Measurements from ENCODE around the gene ALK.

Gene ALK

DNA sequence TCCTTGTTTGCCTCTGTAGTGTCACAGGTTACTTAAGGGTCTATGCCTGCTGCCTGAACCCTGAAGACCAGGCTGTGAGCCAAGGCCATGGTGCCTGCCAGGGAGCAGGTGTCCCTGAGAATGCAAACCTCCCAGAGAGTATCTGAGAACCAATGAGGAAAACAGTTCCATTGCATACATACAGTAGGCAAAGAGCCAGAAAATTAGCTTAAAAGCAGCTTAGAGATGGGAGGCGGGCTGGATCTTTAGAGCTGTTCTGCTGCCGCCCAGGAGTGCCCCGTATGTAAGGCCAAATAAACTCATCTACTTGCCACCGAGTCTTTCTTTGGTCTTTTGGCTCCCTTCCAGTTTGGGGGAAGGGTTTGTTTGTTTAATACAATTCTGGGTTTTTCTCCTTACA is 478.2 kb downstream of the ALK start:
- no peak overlapping the region for H3K27ac ChIP-seq (ENCODE audit: low read length)
- H4K20me1 ChIP-seq (ENCODE audit: insufficient read depth, low read length): no peaks in the 10 kb centered on the region
- no peak overlapping the region for H3K9ac ChIP-seq (ENCODE audit: low read length)
- no peaks in the 10 kb centered on the region for H3K9me2 ChIP-seq (replicated peaks; ENCODE audit: insufficient read depth, low read length)
- H3F3A ChIP-seq (ENCODE audit: insufficient read depth, low read length): no peaks in the 10 kb centered on the region
- no peaks in the 10 kb centered on the region for H3K27me3 ChIP-seq (replicated peaks; ENCODE audit: insufficient read depth, low read length)
- H3K36me3 ChIP-seq (replicated peaks; ENCODE audit: insufficient read depth, low read length): no peaks in the 10 kb centered on the region
- TF ChIP-seq EZH2phosphoT487 (IDR thresholded peaks at IDR 0.05; ENCODE audit: low read length) (no peak), EZH2 (optimal IDR thresholded peaks at IDR 0.05; ENCODE audit: low read depth, low read length) (no peak)
- TF ChIP-seq, protein P1, sequence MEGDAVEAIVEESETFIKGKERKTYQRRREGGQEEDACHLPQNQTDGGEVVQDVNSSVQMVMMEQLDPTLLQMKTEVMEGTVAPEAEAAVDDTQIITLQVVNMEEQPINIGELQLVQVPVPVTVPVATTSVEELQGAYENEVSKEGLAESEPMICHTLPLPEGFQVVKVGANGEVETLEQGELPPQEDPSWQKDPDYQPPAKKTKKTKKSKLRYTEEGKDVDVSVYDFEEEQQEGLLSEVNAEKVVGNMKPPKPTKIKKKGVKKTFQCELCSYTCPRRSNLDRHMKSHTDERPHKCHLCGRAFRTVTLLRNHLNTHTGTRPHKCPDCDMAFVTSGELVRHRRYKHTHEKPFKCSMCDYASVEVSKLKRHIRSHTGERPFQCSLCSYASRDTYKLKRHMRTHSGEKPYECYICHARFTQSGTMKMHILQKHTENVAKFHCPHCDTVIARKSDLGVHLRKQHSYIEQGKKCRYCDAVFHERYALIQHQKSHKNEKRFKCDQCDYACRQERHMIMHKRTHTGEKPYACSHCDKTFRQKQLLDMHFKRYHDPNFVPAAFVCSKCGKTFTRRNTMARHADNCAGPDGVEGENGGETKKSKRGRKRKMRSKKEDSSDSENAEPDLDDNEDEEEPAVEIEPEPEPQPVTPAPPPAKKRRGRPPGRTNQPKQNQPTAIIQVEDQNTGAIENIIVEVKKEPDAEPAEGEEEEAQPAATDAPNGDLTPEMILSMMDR (IDR thresholded peaks at IDR 0.05; ENCODE audit: low read length): no peak
- DNase-seq: no peak
- H3K4me1 ChIP-seq (ENCODE audit: low read length): no peaks in the 10 kb centered on the region
- no peaks in the 10 kb centered on the region for H3K79me2 ChIP-seq (ENCODE audit: low read length)
- H3K9me3 ChIP-seq (replicated peaks; ENCODE audit: insufficient read depth, low read length): no peaks in the 10 kb centered on the region
- no peak overlapping the region for H2AFZ ChIP-seq (ENCODE audit: low read length)
- H3K4me2 ChIP-seq (ENCODE audit: low read depth, low read length): no peak overlapping the region
- no peak overlapping the region for H3K4me3 ChIP-seq (ENCODE audit: low read length)

DNA sequence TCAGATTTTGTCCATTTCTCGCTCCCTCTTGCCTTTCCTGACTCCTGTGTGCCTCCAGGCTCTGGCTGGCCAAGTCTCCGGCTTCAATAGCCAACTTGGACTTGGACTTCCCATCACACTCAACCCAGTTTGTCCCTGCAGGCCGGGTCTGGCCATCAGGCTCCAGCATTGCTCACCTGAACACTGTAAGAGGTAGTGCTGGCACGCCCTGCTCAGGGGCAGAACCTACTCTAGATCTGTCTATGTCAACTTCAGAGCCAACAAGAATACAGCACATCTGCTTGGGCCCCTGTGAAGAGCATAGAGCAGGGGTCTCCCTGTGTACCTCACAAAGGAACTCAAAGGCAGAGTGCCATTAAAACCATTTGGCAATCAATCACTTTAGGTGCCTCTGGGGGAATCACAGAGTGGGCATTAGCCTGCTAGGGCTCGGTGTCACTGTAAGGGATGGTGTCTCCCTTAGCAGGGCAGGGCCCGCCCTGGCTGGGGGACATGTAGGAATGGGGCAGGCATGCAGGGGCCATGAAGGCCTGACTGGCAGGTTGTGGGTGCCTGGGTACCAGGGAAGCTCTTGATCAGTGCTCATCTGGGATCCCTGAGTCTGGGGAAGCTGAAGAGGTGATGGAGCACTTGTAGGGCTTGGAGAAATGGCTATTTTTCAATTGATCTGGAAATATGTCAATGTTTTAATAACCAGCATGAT is 480.3 kb downstream of the ALK start:
- H3K4me1 ChIP-seq (ENCODE audit: low read length): no peaks in the 10 kb centered on the region
- no peak for DNase-seq
- no peaks in the 10 kb centered on the region for H3F3A ChIP-seq (ENCODE audit: insufficient read depth, low read length)
- H2AFZ ChIP-seq (ENCODE audit: low read length): no peak overlapping the region
- H3K79me2 ChIP-seq (ENCODE audit: low read length): no peaks in the 10 kb centered on the region
- no peak for TF ChIP-seq EZH2phosphoT487 (IDR thresholded peaks at IDR 0.05; ENCODE audit: low read length)
- TF ChIP-seq, protein P1 (IDR thresholded peaks at IDR 0.05; ENCODE audit: low read length): no peak
- no peak for TF ChIP-seq EZH2 (optimal IDR thresholded peaks at IDR 0.05; ENCODE audit: low read depth, low read length)
- H4K20me1 ChIP-seq (ENCODE audit: insufficient read depth, low read length): no peaks in the 10 kb centered on the region
- no peaks in the 10 kb centered on the region for H3K36me3 ChIP-seq (replicated peaks; ENCODE audit: insufficient read depth, low read length)
- H3K9ac ChIP-seq (ENCODE audit: low read length): no peak overlapping the region
- H3K27me3 ChIP-seq (replicated peaks; ENCODE audit: insufficient read depth, low read length): no peaks in the 10 kb centered on the region
- no peak overlapping the region for H3K4me2 ChIP-seq (ENCODE audit: low read depth, low read length)
- H3K9me2 ChIP-seq (replicated peaks; ENCODE audit: insufficient read depth, low read length): no peaks in the 10 kb centered on the region
- H3K27ac ChIP-seq (ENCODE audit: low read length): no peak overlapping the region
- no peaks in the 10 kb centered on the region for H3K9me3 ChIP-seq (replicated peaks; ENCODE audit: insufficient read depth, low read length)
- H3K4me3 ChIP-seq (ENCODE audit: low read length): no peak overlapping the region

DNA sequence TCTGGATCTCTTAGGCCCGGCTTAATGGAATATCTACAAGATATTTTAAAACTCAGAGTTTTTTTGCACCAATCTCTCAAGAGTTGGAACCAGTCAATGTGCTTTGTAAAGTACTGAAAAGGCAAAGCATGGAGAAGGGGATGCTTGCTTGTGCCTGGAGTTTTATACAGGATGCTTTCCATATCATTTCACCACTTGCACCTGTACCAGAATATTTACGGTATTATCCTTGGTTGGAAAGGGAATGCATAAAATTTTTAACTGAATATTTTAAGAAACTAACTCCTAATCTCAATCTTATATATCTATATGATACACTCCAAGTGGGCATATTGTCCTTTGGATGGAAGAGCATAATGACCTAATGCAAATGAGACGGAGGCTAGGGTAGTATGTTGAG is 487.5 kb downstream of the ALK start:
- Histone ChIP-seq H2AFZ (ENCODE audit: low read length) (no peak overlapping the region), H3K4me1 (ENCODE audit: low read length) (no peaks in the 10 kb centered on the region)

More for the DNA sequence above, 487.5 kb downstream of the ALK start:
- TF ChIP-seq EZH2phosphoT487 (IDR thresholded peaks at IDR 0.05; ENCODE audit: low read length): no peak
- TF ChIP-seq, protein P1 (IDR thresholded peaks at IDR 0.05; ENCODE audit: low read length): no peak
- TF ChIP-seq EZH2 (optimal IDR thresholded peaks at IDR 0.05; ENCODE audit: low read depth, low read length): no peak
- DNase-seq: no peak
- no peaks in the 10 kb centered on the region for H3F3A ChIP-seq (ENCODE audit: insufficient read depth, low read length)
- H3K79me2 ChIP-seq (ENCODE audit: low read length): no peaks in the 10 kb centered on the region
- no peak overlapping the region for H3K27ac ChIP-seq (ENCODE audit: low read length)
- H4K20me1 ChIP-seq (ENCODE audit: insufficient read depth, low read length): no peaks in the 10 kb centered on the region
- no peaks in the 10 kb centered on the region for H3K27me3 ChIP-seq (replicated peaks; ENCODE audit: insufficient read depth, low read length)
- H3K36me3 ChIP-seq (replicated peaks; ENCODE audit: insufficient read depth, low read length): no peaks in the 10 kb centered on the region
- H3K9me3 ChIP-seq (replicated peaks; ENCODE audit: insufficient read depth, low read length): no peaks in the 10 kb centered on the region
- no peaks in the 10 kb centered on the region for H3K9me2 ChIP-seq (replicated peaks; ENCODE audit: insufficient read depth, low read length)
- no peak overlapping the region for H3K4me3 ChIP-seq (ENCODE audit: low read length)
- no peak overlapping the region for H3K4me2 ChIP-seq (ENCODE audit: low read depth, low read length)
- no peak overlapping the region for H3K9ac ChIP-seq (ENCODE audit: low read length)
